Fibroblast of lung (primary cell): ENCODE measurements around the gene SMAGP. TPM values are rescaled to one million over a fixed set of nuclear protein-coding genes. Genes with fewer than 3 reads are reported as not detected.
"Not testable (repeated sequence)": the region's sequence is repeated elsewhere in the genome, so short reads cannot be mapped to it uniquely, and the experiment has no call there.

ENCODE experiments used
- DNase-seq, 2 donors: peaks; one replicate each; pipeline versions ENCODE4 v3.0.0 to v3.0.0-alpha.2; 2010; ENCODE audit warnings: low read depth in 2 of 2
- H2AFZ ChIP-seq: 2 replicates; pipeline ENCODE4 v1.5.1; 2012; ENCODE audit warnings: low read length, control low read depth, inconsistent platforms
- H3K27ac ChIP-seq: 2 replicates; pipeline ENCODE4 v1.5.1; 2011; ENCODE audit warnings: low read length, control low read depth; ENCODE audit not compliant: insufficient read depth
- H3K27me3 ChIP-seq: 2 replicates; pipeline ENCODE4 v1.5.1; 2011; ENCODE audit warnings: mild to moderate bottlenecking, low read length; ENCODE audit not compliant: control insufficient read depth, insufficient read depth
- H3K36me3 ChIP-seq: 2 replicates; pipeline ENCODE4 v1.5.1; 2011; ENCODE audit warnings: low read length; ENCODE audit not compliant: control insufficient read depth, insufficient read depth
- H3K4me1 ChIP-seq: 2 replicates; pipeline ENCODE4 v1.5.1; 2011; ENCODE audit warnings: low read length; ENCODE audit not compliant: control insufficient read depth, insufficient read depth; ENCODE audit errors: extremely low read depth
- H3K4me2 ChIP-seq: 2 replicates; pipeline ENCODE4 v1.5.1; 2011; ENCODE audit warnings: low read length, control low read depth; ENCODE audit not compliant: insufficient read depth; ENCODE audit errors: extremely low read depth
- H3K4me3 ChIP-seq, 4 experiments: fragments of 200-600 bp in 1 of 4; sonication (generic) in 1 of 4; replicated peaks in 1 of 4; 2 replicates each; pipeline ENCODE4 v1.5.1; 2011 to 2016; ENCODE audit warnings: low read length in 4 of 4, low read depth in 3 of 4, mild to moderate bottlenecking in 3 of 4, control low read depth in 2 of 4, inconsistent platforms in 1 of 4, mixed read lengths in 1 of 4; ENCODE audit not compliant: insufficient read depth in 1 of 4; ENCODE audit errors: control extremely low read depth in 1 of 4
- H3K79me2 ChIP-seq: 2 replicates; pipeline ENCODE4 v1.5.1; 2012; ENCODE audit warnings: mild to moderate bottlenecking, low read length, inconsistent platforms; ENCODE audit not compliant: control insufficient read depth, insufficient read depth
- H3K9ac ChIP-seq: 2 replicates; pipeline ENCODE4 v1.5.1; 2011; ENCODE audit warnings: mild to moderate bottlenecking, low read length, control low read depth; ENCODE audit not compliant: insufficient read depth
- H3K9me3 ChIP-seq: 2 replicates; pipeline ENCODE4 v1.5.1; 2012; ENCODE audit warnings: low read depth, low read length; ENCODE audit not compliant: control insufficient read depth, insufficient read depth
- H4K20me1 ChIP-seq: 2 replicates; pipeline ENCODE4 v1.5.1; 2011; ENCODE audit warnings: low read length; ENCODE audit not compliant: control insufficient read depth, insufficient read depth; ENCODE audit errors: extremely low read depth
- CTCF ChIP-seq, 2 donors: IDR thresholded peaks in 1 of 2; conservative IDR thresholded peaks in 1 of 2; 1 replicate in 1 of 2; 2 replicates in 1 of 2; pipeline ENCODE4 v1.5.1; 2011 to 2012; ENCODE audit warnings: low read length in 2 of 2, control low read depth in 1 of 2, inconsistent platforms in 1 of 2, low read depth in 1 of 2, mild to moderate bottlenecking in 1 of 2
- EZH2 ChIP-seq: IDR thresholded peaks from 2 replicates; pipeline ENCODE4 v1.5.1; 2012; ENCODE audit warnings: low read length, control low read depth, mild to moderate bottlenecking; ENCODE audit errors: missing control alignments
- polyA plus RNA-seq, 2 donors: library from polyadenylated mRNA; depleted of rRNA in 1 of 2; stranded (reverse) in 1 of 2; unstranded in 1 of 2; fragments of >200 nt; gene quantifications; 2 replicates each; pipeline ENCODE4 v1.2.1, GENCODE V29; 2011 to 2012; ENCODE audit warnings: missing spikeins in 1 of 2
- total RNA-seq: library from RNA; depleted of rRNA; stranded (reverse); fragments of >200 nt; gene quantifications from 2 replicates; pipeline ENCODE4 v1.2.1, GENCODE V29; 2014

Gene SMAGP
- total and polyA plus RNA-seq, 2 donors (not counting 1 experiment from before 2014, with no cell fraction given), result 11.6 to 20.5 TPM

DNA sequence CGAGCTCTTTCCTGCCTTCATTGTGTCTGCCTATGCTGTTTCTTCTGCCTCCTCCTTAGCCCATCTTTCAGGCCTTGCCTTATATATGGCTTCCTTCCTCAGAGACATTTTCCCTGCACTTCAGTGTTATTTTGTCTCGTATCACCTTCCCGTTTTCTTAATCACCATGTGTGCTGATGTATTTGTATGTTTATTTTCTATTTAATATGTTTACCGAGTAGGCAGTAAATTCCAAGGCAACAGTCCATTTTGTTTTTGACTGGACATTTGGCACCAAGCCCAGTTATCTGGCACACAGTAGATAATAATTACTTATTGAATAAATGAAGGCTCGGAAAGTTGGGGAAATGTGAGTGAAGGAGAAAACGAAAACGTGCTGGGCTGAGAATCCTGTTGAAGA is 47.8 kb downstream of the SMAGP start:
- Histone ChIP-seq H3K36me3 (no peaks in the 10 kb centered on the region), H3K27me3 (no peaks in the 10 kb centered on the region), H3K9me3 (no peaks in the 10 kb centered on the region), H3K79me2 (no peaks in the 10 kb centered on the region), H3K4me1 (no peaks in the 10 kb centered on the region), H4K20me1 (no peaks in the 10 kb centered on the region), H3K9ac (no peak overlapping the region), H3K4me3 (no peak overlapping the region), H3K27ac (no peak overlapping the region), H2AFZ (no peak overlapping the region), H3K4me2 (no peak overlapping the region)
- DNase-seq, result peak in 1 of 2 donors; percentile 34
- TF ChIP-seq EZH2 (no peak), CTCF (conservative IDR thresholded peaks at IDR 0.05 in 1 of 2, IDR thresholded peaks at IDR 0.05 in 1 of 2; ENCODE audit: low read depth in 1 of 2, low read length in 2 of 2) (no peak)

GRCh38 chr12:51219857-51220256 is 50.4 kb downstream of the SMAGP start:
- H3K4me2 ChIP-seq, H3K79me2 ChIP-seq, H2AFZ ChIP-seq, H3K27me3 ChIP-seq, H3K9ac ChIP-seq, H4K20me1 ChIP-seq, H3K4me3 ChIP-seq, H3K27ac ChIP-seq, H3K9me3 ChIP-seq, H3K36me3 ChIP-seq, H3K4me1 ChIP-seq, DNase-seq: not testable (repeated sequence)

- Histone ChIP-seq H4K20me1 (no peaks in the 10 kb centered on the region), H3K36me3 (no peaks in the 10 kb centered on the region), H3K9me3 (no peaks in the 10 kb centered on the region), H3K79me2 (no peaks in the 10 kb centered on the region), H3K9ac (no peak overlapping the region), H2AFZ (no peak overlapping the region), H3K27ac (no peak overlapping the region), H3K4me2 (no peak overlapping the region), H3K4me1 (peaks cover 4% of the 10 kb centered on the region), H3K27me3 (no peaks in the 10 kb centered on the region), H3K4me3 (no peak overlapping the region)
- no peak for TF ChIP-seq CTCF (conservative IDR thresholded peaks at IDR 0.05 in 1 of 2, IDR thresholded peaks at IDR 0.05 in 1 of 2; ENCODE audit: low read depth in 1 of 2, low read length in 2 of 2)
- TF ChIP-seq EZH2, result no peak
- no peak for DNase-seq
Observed at GRCh38 chr12:51219322-51219721, 50.9 kb downstream of the SMAGP start.
